MV-4-11 (cell line): ENCODE measurements around the gene KIF13A.
"Not testable (repeated sequence)": the region's sequence is repeated elsewhere in the genome, so short reads cannot be mapped to it uniquely, and the experiment has no call there.

Source experiments
- DNase-seq: peaks from one replicate; lab custom pipeline; 2025; lab: John Stamatoyannopoulos, UW

KIF13A gene

DNA sequence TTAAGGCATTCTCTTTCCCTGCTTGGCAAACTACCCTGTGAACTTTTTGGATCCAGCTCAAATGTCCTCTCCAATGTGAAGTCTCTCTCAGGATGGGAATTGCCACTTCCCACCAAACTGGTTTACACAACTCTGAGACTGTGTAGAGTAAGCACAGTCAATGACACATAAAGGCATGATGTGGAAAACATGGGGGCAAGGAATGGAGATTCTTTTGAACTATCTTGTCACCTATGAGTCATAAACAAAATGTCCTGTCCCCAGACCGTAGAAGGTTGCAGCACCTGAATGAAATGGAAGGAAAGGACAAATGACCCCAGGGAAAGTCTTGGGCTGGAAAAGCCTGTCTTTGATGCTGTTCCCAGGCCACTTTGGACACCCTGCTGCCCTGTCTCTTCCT lies 11.0 kb upstream of the KIF13A start:
- DNase-seq = no peak

GRCh38 chr6:17998003-17998402 lies 10.6 kb upstream of the KIF13A start:
- peak; percentile 57 for DNase-seq

DNA sequence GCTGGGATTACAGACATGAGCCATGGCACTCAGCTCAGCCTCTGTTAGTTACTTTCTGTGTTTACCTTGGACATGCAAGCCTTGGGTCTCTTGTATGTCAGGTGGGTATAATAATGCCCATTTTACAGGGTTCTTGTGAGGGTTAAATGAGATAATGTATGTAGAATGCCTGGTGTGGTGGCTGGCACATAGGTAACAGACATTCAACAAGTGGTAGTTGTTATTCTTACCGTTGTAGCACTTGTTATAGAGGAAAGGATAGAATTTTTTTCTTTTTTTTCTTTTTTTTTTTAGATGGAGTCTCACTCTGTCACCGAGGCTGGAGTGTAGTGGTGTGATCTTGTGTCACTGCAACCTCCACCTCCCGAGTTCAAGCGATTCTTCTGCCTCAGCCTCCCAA lies 8.0 kb upstream of the KIF13A start:
- no peak for DNase-seq

DNA sequence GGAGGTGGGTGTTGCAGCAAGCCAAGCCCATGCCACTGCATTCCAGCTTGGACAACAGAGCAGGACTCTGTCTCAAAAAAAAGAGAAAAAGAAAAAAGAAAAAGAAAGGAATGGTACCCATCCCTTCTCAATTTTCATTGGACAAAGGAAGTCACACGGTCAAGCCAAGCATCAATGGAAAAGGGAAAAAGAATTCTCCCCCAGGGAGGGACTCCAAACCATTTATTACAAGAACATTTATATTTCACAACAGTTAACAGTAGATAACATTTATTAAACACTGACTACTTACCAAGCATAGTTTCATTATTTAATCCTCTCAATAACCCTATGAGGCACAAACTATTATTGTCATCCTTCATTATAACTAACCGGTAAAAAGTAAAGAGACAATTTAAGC lies 6.6 kb upstream of the KIF13A start:
- DNase-seq = no peak

DNA sequence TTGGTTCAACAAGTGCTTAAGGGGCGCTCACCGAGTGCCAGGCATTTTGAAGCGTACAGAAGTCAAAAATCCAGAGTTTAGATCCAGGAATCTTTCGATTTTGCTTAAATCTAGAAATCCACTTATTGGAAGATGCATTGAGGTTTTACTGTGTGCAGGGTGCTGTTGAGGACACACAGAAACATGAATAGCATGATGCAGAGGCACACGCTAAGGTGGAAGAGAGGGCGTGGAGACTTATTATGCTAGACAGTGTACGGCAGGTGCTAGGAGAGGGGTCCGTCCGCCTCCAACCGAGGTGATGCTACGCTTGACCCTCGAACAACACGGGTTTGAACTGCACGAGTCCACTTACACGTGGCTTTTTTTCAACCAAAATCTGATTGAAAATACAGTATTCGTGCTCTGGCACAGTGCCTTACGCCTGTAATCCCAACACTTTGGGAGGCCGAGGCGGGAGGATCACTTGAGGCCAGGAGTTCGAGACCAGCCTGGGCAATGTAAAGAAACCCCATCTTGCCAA lies 1.0 kb upstream of the KIF13A start:
- no peak for DNase-seq

GRCh38 chr6:17987697-17988421 lies 424 bp upstream of the KIF13A start:
- peak; percentile 26 for DNase-seq

DNA sequence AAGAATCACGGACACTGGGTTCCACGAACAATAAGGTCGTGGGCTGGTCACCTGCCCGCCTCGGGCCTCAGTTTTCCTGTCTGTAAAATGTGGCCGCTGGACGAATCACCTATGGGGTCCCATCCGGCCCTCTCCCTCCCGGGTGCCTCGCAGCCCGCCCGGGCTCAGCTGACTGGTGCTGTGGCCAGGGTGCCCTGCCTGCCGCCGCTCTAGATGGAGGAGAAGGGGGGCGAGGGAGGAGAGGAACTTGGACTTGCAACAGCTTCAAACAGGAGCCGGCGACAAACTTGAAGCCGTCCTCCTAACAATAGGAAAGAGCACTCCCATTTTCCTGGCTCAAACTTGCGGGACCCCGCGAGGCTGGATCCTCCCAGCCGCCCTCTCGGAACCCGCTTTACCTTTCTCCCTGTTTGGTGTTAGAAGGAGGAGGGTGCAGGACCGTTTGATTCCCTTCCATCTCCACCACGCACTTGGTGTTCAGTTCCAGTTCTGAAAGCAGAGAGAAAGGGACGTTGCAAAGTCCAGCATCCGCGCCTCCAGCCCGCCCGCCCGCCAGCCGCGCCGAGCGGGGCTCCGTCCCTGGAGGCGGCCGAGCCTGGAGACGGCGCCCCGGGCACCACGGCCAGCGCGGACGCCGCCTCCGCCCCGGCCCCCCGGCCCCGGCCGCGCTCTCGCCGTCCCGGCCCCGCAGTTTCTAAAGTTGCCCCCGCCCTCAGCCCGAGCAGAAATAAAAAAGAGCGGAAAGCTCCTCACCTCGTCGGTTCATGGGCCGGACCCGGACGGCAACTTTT lies 584 bp downstream of the KIF13A start:
- DNase-seq = no peak

DNA sequence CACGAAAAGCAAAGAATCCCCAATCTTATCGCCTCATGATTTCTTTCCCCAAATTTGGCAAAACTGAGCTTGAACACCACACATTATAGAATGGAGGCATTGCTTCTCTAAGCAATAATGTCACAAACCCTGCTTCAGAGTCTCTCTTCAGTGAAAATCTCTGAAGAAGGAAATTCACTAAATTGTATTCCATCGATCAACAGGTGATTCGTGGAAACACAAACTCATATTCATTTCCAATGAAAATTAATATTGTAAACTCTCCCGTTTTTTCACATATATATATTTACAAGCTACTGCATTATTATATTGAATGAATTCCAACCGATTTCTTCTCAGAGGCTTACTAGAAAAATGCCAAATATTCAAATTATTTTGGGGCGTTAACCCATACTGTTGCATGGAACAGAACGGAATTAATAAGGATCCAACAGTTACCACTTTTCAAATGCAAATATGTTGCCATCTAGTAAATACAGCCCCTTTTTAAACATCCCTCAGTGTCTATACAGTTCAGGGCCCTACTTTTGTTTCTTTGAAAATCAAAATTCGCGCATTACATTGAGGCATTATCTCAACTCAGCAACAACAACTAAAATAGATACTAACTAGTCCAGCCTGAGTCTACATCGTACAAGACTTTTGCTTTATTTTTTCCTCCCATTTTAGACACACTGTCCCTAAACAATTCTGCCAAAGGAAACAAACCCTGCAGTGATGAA lies 1.3 kb downstream of the KIF13A start:
- DNase-seq = no peak

GRCh38 chr6:17984812-17985670 lies 2.4 kb downstream of the KIF13A start:
- no peak for DNase-seq

DNA sequence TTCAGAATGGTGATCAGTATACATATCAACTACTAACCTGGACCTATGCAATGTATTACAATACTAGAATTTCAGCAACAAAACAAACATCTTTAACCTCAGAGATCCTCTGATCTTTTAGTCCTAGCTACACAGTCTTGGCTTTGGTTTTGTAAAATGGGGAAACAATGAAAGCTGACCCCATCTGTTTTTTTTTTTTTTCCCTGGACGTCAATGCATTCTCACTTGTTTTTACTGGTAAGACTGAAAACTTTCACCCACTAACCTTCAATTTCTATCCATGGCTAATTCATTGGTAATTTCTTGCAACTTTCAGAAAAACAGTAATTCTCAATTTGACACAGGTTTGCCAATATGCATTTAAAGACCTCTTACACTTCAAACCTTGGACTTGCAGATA lies 3.0 kb downstream of the KIF13A start:
- DNase-seq = no peak

DNA sequence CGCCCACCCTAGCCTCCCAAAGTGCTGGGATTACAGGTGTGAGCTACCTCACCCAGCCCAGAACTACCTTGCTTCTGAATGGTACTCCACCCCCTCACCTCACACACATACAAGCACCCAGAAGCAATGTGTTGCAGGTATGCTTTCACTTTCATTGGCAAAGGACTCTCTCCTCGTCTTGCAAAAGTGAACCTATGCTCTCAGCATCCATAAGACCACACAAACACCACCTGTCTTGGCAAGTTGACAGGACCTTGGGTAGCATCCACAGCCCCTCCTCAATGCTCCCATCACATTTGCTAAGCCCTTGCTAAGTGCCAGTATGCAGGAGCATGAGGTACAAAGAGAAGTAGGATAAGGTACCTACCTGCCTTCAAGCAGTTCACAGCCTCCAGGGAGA lies 3.7 kb downstream of the KIF13A start:
- no peak for DNase-seq

- no peak for DNase-seq
These were observed 7.1 kb downstream of the KIF13A start for GRCh38 chr6:17980329-17980728.

- DNase-seq = no peak
These were observed 8.0 kb downstream of the KIF13A start for GRCh38 chr6:17979479-17979878.

DNA sequence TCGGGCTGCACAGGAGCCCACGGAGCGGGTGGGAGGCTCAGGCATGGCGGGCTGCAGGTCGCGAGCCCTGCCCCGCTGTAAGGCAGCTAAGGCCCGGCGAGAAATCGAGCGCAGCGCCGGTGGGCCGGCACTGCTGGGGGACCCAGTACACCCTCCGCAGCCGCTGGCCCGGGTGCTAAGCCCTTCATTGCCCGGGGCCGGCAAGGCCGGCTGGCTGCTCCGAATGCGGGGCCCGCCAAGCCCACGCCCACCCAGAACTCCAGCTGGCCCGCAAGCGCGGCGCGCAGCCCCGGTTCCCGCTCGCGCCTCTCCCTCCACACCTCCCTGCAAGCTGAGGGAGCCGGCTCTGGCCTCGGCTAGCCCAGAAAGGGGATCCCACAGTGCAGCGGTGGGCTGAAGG lies 11.2 kb downstream of the KIF13A start:
- not testable (repeated sequence) for DNase-seq

DNA sequence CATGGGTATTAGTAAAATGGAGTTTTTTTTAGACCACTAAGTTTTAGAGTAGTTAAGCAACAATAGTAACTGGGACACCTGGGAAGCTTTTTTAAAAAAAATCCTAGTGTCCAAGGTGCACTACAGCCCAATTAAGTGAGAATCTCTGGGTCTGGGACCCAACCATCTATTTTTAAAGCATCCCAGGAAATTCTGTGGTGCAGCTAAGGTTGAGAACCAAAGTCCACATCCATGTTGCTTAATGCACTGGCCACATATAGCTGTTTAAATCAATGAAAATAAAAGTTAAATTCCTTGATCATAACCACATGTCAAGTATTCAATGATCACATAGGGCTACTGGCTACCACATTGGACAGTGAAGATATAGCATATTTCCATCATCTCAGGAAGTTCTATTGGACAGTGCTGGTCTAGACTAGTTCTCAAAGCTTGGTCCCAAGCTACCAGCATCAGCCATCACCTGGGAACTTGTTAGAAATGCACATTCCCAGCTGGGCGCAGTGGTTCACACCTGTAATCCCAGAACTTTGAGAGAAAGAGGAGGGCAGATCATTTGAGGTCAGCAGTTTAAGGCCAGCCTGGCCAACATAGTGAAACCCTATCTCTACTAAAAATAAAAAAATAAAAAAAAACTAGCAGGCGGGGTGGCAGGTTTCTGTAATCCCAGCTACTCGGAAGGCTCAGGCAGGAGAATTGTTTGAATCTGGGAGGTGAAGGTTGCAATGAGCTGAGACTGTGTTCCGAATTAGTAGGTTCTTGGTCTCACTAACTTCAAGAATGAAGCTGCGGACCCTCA lies 12.7 kb downstream of the KIF13A start:
- DNase-seq = no peak

GRCh38 chr6:17972978-17973622 lies 14.3 kb downstream of the KIF13A start:
- no peak for DNase-seq

DNA sequence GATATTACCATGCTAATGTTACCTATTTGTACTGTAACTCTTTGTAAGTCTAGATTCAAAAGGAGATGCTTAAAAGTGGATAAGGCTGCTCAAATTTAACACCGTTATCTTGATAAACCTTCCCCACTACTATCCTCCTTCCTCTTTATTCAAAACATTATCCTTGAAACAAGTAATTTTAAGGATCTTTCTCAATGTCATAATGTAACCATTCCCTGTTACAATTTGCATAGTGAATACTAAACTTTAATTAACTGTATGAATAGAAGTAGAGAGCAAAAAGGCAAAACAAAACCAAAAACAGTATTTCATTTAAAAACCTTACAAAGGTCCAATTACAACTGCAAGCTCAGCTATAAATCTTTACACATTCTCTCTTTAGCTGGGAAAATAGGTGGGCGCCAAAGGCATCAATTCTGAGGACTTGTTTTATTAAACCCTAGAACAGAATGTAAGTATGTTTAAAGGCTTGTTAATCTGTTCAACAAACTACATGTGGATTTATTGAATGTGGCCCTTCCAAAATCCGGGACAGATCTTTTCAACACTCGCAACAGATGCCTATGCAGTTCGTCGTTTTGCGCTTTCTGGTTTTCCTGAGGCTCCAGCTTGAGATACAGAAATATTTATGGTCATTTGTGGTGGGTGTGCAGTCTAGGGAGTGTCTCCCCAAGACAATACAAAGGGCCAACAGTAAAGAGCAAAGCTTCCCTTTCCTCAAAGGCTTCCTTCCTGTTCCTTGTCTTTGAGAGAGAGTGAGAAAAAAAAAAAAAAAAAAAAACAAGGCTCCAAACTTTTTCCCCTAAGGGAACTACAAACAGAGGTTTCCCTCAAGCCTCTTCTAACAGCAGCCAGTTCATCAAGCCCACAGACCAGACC lies 15.1 kb downstream of the KIF13A start:
- no peak for DNase-seq

DNA sequence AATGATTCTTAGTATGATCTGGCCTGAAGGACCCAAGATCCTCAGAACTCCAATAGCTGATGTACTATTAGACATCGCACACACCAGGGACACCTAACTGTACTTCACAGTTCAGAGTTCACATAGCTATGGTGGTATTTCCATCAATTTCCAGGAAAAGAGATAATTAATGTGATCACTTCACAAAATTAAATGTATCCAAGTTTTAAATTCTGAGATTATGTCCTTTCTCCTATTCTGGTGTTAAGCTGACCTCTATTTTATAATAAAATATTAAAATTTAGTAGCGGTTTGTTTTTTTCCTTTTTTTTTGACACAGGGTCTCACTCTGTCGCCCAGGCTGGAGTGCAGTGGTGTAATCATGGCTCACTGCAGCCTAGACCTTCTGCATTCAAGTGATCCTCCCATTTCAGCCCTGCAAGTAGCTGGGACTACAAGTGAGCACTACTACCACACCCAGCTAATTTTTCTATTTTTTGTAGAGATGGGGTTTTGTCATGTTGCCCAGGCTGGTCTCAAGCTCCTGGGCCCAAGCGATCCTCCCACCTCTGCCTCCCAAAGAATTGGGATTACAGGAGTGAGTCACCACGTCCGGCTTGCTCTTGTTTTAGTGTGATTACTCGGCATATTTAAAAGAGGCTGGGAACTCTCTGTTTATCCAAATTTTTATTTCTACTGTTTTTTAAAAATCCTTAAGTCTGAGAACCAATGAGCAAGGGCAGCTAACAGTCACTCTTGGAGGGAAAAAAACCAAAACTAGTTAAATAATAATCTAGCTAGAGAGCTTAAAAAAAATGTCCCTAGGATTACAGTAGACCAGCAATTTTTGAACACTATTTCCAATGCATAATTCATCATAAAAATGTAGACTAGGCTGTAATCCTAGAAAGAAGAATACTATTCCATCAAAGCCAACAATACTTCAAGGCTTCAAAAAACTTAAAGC lies 16.0 kb downstream of the KIF13A start:
- DNase-seq = no peak
